Endothelial cell of umbilical vein (primary cell): ENCODE measurements around the gene TMEM119. TPM values are rescaled to one million over a fixed set of nuclear protein-coding genes. Genes with fewer than 3 reads are reported as not detected.

Experiments used
- BruUV-seq: library from RNA; stranded (reverse); fragments of 400-500 nt; replicated peaks from 2 replicates; lab custom pipeline; 2021; lab: Mats Ljungman, UMichigan
- CTCF ChIA-PET: fragments of 300-600, 350-600 bp; sonication (Branson Sonifier 250); formaldehyde crosslinking; loops from one replicate; lab custom pipeline; 2021; ENCODE audit warnings: antibody characterized with exemption, inconsistent platforms; lab: Charles Lee
- POLR2A ChIA-PET: fragments of 300-600, 350-600 bp; sonication (Branson Sonifier 250); formaldehyde crosslinking; loops from one replicate; lab custom pipeline; 2021; ENCODE audit warnings: antibody characterized with exemption, inconsistent platforms; lab: Charles Lee
- DNase-seq: peaks from one replicate; pipeline ENCODE4 v3.0.0-alpha.2; 2011; ENCODE audit warnings: low read depth, low spot score
- FAIRE-seq: peaks from 2 replicates; lab custom pipeline; 2011; peaks lifted over from hg19 to GRCh38; lab: Jason Lieb, UNC
- H2AFZ ChIP-seq: 2 replicates; pipeline ENCODE4 v1.6.0; 2012; ENCODE audit warnings: low read depth, low read length, control low read depth, inconsistent platforms
- H3K27ac ChIP-seq: 2 replicates; pipeline ENCODE4 v1.5.1; 2011; ENCODE audit warnings: low read depth, mild to moderate bottlenecking, control low read depth, low read length, moderate library complexity; ENCODE audit not compliant: insufficient read depth
- H3K27me3 ChIP-seq, 2 experiments: 2 replicates each; pipeline versions ENCODE4 v1.6.0 to v1.6.1; 2011; ENCODE audit warnings: low read length in 2 of 2, mixed read lengths in 1 of 2; ENCODE audit not compliant: control insufficient read depth in 2 of 2, insufficient read depth in 2 of 2
- H3K36me3 ChIP-seq, 2 experiments: 2 replicates in 1 of 2; 3 replicates in 1 of 2; pipeline ENCODE4 v1.5.1; 2011; ENCODE audit warnings: low read length in 2 of 2, mild to moderate bottlenecking in 1 of 2, moderate library complexity in 1 of 2; ENCODE audit not compliant: control insufficient read depth in 2 of 2, insufficient read depth in 2 of 2; ENCODE audit errors: extremely low read depth in 1 of 2
- H3K4me1 ChIP-seq: 3 replicates; pipeline ENCODE4 v1.5.1; 2011; ENCODE audit warnings: mild to moderate bottlenecking, low read length; ENCODE audit not compliant: control insufficient read depth, insufficient read depth; ENCODE audit errors: extremely low read depth
- H3K4me2 ChIP-seq: 2 replicates; pipeline ENCODE4 v1.6.1; 2011; ENCODE audit warnings: low read length, control low read depth, mixed read lengths; ENCODE audit not compliant: insufficient read depth
- H3K4me3 ChIP-seq, 3 experiments: fragments of 200-600 bp in 1 of 3; sonication (generic), shearing (Covaris generic) in 1 of 3; replicated peaks in 1 of 3; 2 replicates each; pipeline ENCODE4 v1.5.1; 2011 to 2016; ENCODE audit warnings: control low read depth in 3 of 3, low read length in 3 of 3, mild to moderate bottlenecking in 2 of 3, inconsistent platforms in 1 of 3, low read depth in 1 of 3, moderate library complexity in 1 of 3; ENCODE audit not compliant: insufficient read depth in 1 of 3
- H3K79me2 ChIP-seq: 2 replicates; pipeline ENCODE4 v1.6.0; 2012; ENCODE audit warnings: low read length, inconsistent platforms; ENCODE audit not compliant: control insufficient read depth, insufficient read depth
- H3K9ac ChIP-seq: replicated peaks from 2 replicates; pipeline ENCODE3; 2011; ENCODE audit warnings: low read length, control low read depth; ENCODE audit not compliant: insufficient read depth; ENCODE audit errors: extremely low read depth
- H3K9me1 ChIP-seq: replicated peaks from 3 replicates; pipeline ENCODE4 v1.6.0; 2011; ENCODE audit warnings: mild to moderate bottlenecking, low read length; ENCODE audit not compliant: control insufficient read depth, insufficient read depth; ENCODE audit errors: extremely low read depth
- H3K9me3 ChIP-seq: replicated peaks from 2 replicates; pipeline ENCODE4 v1.5.1; 2012; ENCODE audit warnings: low read length, inconsistent platforms; ENCODE audit not compliant: control insufficient read depth, insufficient read depth
- H4K20me1 ChIP-seq: replicated peaks from 2 replicates; pipeline ENCODE3; 2011; ENCODE audit warnings: mild to moderate bottlenecking, low read length; ENCODE audit not compliant: control insufficient read depth, insufficient read depth; ENCODE audit errors: extremely low read depth
- CTCF ChIP-seq, 2 donors: IDR thresholded peaks; 1 replicate in 1 of 2; 2 replicates in 1 of 2; pipeline ENCODE4 v1.5.1; 2011; ENCODE audit warnings: low read length in 2 of 2, mild to moderate bottlenecking in 2 of 2, moderate library complexity in 2 of 2, control low read depth in 1 of 2, inconsistent platforms in 1 of 2, low read depth in 1 of 2; ENCODE audit not compliant: insufficient read depth in 1 of 2; ENCODE audit errors: extremely low read depth in 1 of 2
- EZH2 ChIP-seq: IDR thresholded peaks from 2 replicates; pipeline ENCODE4 v1.6.1; 2012; ENCODE audit warnings: borderline replicate concordance, low read depth, mild to moderate bottlenecking, moderate library complexity, low read length, inconsistent platforms; ENCODE audit not compliant: severe bottlenecking
- FOS ChIP-seq: IDR thresholded peaks from 2 replicates; pipeline ENCODE4 v1.6.1; 2011; ENCODE audit warnings: mild to moderate bottlenecking, low read length, moderate library complexity, borderline replicate concordance; ENCODE audit not compliant: insufficient read depth
- GATA2 ChIP-seq: IDR thresholded peaks from 2 replicates; pipeline ENCODE4 v1.7.0; 2011; ENCODE audit warnings: low read depth, mild to moderate bottlenecking, moderate library complexity, mixed read lengths, low read length; ENCODE audit not compliant: insufficient read length, insufficient read depth
- JUN ChIP-seq: IDR thresholded peaks from 2 replicates; pipeline ENCODE4 v1.6.1; 2011; ENCODE audit warnings: borderline replicate concordance, low read depth; ENCODE audit not compliant: insufficient read length, insufficient read depth
- MYC ChIP-seq: IDR thresholded peaks from one replicate; pipeline ENCODE4 v1.6.1; 2011; ENCODE audit warnings: mild to moderate bottlenecking, low read depth, low read length
- POLR2A ChIP-seq: IDR thresholded peaks from 2 replicates; pipeline ENCODE4 v1.6.1; 2012; ENCODE audit warnings: low read depth, mild to moderate bottlenecking, control low read depth, low read length
- POLR2AphosphoS5 ChIP-seq: IDR thresholded peaks from 2 replicates; pipeline ENCODE4 v1.6.1; 2012; ENCODE audit warnings: low read depth, mild to moderate bottlenecking, control low read depth, low read length, moderate library complexity; ENCODE audit not compliant: insufficient read depth
- dilution Hi-C: fragments of 300-500 bp; cut with MboI; formaldehyde crosslinking; loops from one replicate; pipeline ENCODE4 v1.15.0; 2019; ENCODE audit warnings: low sequenced_read_pairs; ENCODE audit not compliant: extremely low pct_ligation_motif_present
- intact Hi-C: fragments of 100-400 bp; cut with micrococcal nuclease; formaldehyde crosslinking; loops from one replicate; pipeline ENCODE4 v1.10.0; 2022
- polyA plus RNA-seq, 4 experiments: library from polyadenylated mRNA; depleted of rRNA in 3 of 4; stranded (reverse) in 3 of 4; unstranded in 1 of 4; fragments of >200 nt; gene quantifications; 2 replicates each; pipeline versions ENCODE4 v1.2.1 to v1.2.3, GENCODE V29; 2011 to 2012; ENCODE audit warnings: missing spikeins in 1 of 4
- total RNA-seq: library from RNA; stranded (reverse); gene quantifications from 2 replicates; pipeline ENCODE4 v1.2.3, GENCODE V29; 2021
- TF ChIP-seq, protein P1 (sequence below): IDR thresholded peaks from 2 replicates; pipeline ENCODE4 v1.6.1; 2011; ENCODE audit not compliant: insufficient read depth, insufficient read length

The TMEM119 gene
- total and polyA plus RNA-seq, 2 donors (not counting 3 experiments of a cell fraction or from before 2014, with no cell fraction given), result not detected

GRCh38 chr12:108570743-108571608, 26.9 kb downstream of the TMEM119 start:
- Histone ChIP-seq H3K4me3 (no peak overlapping the region), H3K4me2 (no peak overlapping the region), H3K9me3 (no peaks in the 10 kb centered on the region), H3K27ac (no peak overlapping the region), H3K79me2 (no peaks in the 10 kb centered on the region), H3K9ac (no peak overlapping the region), H2AFZ (no peak overlapping the region), H3K36me3 (peaks cover 11 to 15% of the 10 kb centered on the region in 2 experiments), H3K9me1 (no peaks in the 10 kb centered on the region), H3K4me1 (peaks cover 8% of the 10 kb centered on the region), H4K20me1 (no peaks in the 10 kb centered on the region), H3K27me3 (no peaks in the 10 kb centered on the region)
- intact Hi-C loops, result loop anchor here (1.0 kb wide), 1 partner anchor 47 kb away; no protein-coding TSS in a partner anchor
- dilution Hi-C loops, result no loop called here
- TF ChIP-seq CTCF (IDR thresholded peaks at IDR 0.05; ENCODE audit: extremely low read depth in 1 of 2, insufficient read depth in 1 of 2, low read depth in 1 of 2, low read length in 2 of 2) (peak; percentile 8 to 13), POLR2AphosphoS5 (no peak), POLR2A (no peak), FOS (no peak), GATA2 (no peak), EZH2 (no peak), MYC (no peak), JUN (no peak)
- TF ChIP-seq, protein P1, sequence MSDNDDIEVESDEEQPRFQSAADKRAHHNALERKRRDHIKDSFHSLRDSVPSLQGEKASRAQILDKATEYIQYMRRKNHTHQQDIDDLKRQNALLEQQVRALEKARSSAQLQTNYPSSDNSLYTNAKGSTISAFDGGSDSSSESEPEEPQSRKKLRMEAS, result no peak
- peak; percentile 39 for DNase-seq
- BruUV-seq, result no TSS peak
- no peak for FAIRE-seq
- ChIA-PET POLR2A (no interaction called here), CTCF (interaction anchor here (1.1 to 7.4 kb wide), 9 partner anchors 46 to 384 kb away, joined by 3 to 86 read pairs (median 4); no protein-coding TSS in a partner anchor)
